ENCODE data around the gene TMEM272. TPM values are rescaled to one million over a fixed set of nuclear protein-coding genes. Genes with fewer than 3 reads are reported as not detected.
"Not testable (repeated sequence)": the region's sequence is repeated elsewhere in the genome, so short reads cannot be mapped to it uniquely, and the experiment has no call there.

TMEM272 gene
- total RNA-seq, 1 donor = not detected

DNA sequence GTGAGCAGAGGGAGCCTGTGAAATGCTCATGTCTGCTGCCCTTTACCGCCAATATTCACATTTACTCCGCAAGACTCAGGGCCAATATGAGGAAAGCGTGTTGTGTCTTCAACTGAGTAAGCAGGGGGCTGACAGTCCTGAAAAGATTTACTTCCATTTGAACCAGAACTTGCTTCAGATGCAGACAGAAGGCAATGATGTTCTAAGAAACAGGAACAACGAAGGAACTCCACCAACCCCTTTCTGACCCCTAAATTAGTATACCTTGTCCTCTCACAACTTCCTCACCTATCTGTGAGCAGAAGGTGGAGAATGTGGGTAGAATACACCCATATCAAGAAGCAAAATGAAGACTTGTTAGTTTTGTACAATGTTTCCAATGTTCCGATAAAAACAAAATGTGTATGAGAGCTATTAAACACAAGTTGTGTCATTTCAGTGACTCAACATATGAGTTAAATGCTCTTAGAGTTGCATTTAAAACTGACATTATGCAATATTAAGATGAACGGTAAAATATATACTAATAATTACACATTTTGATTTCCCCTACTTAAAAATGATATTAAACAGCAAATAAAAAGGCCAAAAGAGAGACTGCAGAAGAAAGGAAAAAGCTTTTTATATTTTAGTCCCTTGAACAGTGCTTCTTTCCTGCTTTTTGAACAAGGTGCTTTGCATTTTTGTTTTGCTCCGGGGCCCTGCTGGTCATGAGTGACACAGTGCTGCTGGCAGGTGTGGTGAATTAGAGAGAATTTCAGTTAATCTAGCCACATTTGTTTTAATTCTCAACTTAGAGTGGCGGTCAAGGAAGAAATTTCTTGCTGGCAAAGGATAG, 16.0 kb downstream of the TMEM272 start:
- H3K4me3 ChIP-seq (ENCODE audit: low read depth, low read length) = no peak overlapping the region
- DNase-seq (ENCODE audit: low read depth) = no peak
- TF ChIP-seq, protein P1, sequence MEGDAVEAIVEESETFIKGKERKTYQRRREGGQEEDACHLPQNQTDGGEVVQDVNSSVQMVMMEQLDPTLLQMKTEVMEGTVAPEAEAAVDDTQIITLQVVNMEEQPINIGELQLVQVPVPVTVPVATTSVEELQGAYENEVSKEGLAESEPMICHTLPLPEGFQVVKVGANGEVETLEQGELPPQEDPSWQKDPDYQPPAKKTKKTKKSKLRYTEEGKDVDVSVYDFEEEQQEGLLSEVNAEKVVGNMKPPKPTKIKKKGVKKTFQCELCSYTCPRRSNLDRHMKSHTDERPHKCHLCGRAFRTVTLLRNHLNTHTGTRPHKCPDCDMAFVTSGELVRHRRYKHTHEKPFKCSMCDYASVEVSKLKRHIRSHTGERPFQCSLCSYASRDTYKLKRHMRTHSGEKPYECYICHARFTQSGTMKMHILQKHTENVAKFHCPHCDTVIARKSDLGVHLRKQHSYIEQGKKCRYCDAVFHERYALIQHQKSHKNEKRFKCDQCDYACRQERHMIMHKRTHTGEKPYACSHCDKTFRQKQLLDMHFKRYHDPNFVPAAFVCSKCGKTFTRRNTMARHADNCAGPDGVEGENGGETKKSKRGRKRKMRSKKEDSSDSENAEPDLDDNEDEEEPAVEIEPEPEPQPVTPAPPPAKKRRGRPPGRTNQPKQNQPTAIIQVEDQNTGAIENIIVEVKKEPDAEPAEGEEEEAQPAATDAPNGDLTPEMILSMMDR (IDR thresholded peaks at IDR 0.05; ENCODE audit: insufficient read depth, low read depth, low read length) = no peak

DNA sequence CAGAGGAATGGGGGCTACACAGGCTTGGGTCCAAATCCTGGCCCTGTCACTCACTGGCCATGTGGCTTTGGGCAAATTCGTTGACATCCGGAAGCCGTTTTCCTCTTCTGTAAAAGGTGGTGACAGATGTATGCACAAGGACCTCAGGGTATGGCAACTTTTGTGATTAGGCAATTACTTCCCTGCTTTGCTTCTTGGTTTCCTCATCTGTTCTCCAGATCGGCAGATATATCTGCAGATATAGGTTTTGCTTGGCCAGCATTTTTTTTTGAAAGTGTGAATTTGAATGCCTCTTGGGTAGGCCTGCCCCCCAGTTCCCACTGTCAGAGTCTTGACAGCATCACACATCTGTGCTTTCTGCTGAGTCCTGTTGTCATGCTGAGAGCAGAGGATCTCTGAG, 17.7 kb downstream of the TMEM272 start:
- no peak for DNase-seq (ENCODE audit: low read depth)
- TF ChIP-seq, protein P1 (IDR thresholded peaks at IDR 0.05; ENCODE audit: insufficient read depth, low read depth, low read length) = no peak
- H3K4me3 ChIP-seq (ENCODE audit: low read depth, low read length) = no peak overlapping the region

DNA sequence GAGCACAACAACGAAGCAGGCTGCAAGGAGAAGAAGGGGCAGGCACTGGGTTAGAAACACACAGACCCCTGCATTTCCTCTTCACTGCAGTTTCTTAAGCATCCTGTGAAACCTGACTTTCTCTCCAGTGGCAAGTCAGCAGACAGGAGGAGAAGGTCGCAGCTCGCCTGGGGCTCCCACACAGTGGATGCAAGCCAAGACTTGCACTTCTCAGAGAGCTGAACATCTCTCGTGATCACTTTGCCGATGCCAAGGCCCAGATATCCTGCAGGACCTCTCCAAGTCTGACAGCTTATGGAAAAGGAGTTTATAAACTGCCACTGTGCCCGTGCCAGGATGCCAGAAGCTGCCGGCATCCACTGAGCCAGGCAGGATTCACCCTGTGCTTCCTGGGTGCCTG, 18.4 kb downstream of the TMEM272 start:
- peak; percentile 22 for DNase-seq (ENCODE audit: low read depth)
- TF ChIP-seq, protein P1 (IDR thresholded peaks at IDR 0.05; ENCODE audit: insufficient read depth, low read depth, low read length) = no peak
- H3K4me3 ChIP-seq (ENCODE audit: low read depth, low read length) = no peak overlapping the region

DNA sequence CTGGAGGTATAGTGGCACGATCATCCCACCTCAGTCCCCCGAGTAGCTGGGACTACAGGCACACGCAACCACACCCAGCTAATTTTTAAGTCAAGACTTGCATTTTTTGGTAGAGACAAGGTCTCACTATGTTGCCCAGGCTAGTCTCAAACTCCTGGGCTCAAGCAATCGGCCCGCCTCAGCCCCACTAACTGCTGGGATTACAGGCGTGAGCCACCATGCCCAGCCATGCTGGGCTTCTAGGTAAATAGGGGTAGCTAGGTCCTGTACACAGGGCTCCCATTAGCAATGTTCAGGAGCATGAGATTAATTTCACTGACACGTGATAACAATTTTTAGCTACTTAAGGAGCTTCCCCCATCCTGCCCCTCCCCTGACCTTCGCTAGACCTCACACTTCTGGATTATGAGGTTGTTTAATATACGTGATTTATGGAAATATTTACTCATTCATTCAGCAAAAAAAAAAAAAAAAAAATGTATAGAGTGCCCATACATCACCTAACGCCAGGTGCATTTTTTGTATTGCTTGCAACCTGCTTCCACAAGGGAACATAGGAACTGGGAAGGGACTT, 19.2 kb downstream of the TMEM272 start:
- DNase-seq (ENCODE audit: low read depth) = no peak
- no peak overlapping the region for H3K4me3 ChIP-seq (ENCODE audit: low read depth, low read length)
- TF ChIP-seq, protein P1 (IDR thresholded peaks at IDR 0.05; ENCODE audit: insufficient read depth, low read depth, low read length) = no peak

DNA sequence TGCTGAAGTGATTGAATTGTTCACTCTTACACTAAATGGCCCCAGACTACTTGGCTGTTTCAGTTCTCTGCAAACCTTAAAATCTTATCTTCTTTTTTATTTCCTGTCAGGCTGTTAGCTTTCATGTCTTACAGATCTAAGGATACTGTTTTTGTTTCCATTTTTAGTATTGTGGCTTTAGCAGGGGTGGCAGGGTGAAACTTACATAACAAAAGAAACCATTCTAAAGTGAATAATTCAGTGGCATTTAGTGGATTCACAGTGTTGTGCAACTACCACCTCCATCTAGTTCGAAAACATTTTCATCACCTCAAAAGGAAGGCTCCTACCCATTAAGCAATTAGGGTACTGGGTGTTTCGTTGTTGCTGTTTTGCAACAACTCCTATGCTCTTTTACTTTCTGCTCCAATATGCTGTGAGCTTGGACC, 19.8 kb downstream of the TMEM272 start:
- DNase-seq (ENCODE audit: low read depth) = peak; percentile 57
- TF ChIP-seq, protein P1 (IDR thresholded peaks at IDR 0.05; ENCODE audit: insufficient read depth, low read depth, low read length) = no peak
- H3K4me3 ChIP-seq (ENCODE audit: low read depth, low read length) = no peak overlapping the region

DNA sequence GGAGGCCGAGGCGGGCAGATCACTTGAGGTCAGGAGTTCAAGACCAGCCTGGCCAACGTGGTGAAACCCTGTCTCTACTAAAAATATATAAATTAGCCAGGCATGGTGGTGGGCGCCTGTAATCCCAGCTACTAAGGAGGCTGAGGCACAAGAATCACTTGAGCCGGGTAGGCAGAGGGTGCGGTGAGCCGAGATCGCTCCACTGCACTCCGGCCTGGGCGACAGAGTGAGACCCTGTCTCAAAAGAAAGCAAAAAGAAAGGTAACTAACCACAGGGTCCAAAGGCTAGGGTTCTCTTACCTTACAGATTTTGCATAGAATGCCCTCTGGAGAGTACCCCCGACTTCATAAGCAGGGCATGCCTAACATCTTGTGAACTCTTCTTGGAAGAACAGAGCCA, 20.3 kb downstream of the TMEM272 start:
- not testable (repeated sequence) for DNase-seq (ENCODE audit: low read depth); H3K4me3 ChIP-seq (ENCODE audit: low read depth, low read length)

DNA sequence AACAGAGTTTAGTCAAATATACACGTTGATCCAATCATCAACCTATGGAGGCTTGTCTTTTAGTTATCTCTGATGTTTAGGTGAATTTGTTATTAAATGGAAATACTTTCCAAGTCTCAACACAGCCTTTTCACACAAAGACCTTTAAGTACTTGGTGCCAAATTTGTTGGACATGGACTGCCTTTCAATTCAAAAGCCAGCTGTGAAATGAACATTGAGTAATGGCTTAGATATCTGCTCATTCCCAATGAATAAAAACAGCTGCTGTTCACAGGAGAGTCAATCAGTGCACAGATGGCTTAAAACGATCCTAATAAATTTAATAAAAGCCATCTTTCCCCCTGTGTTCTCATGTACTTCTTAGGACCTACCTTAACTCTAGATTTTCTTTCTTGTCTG, 21.1 kb downstream of the TMEM272 start:
- no peak overlapping the region for H3K4me3 ChIP-seq (ENCODE audit: low read depth, low read length)
- TF ChIP-seq, protein P1 (IDR thresholded peaks at IDR 0.05; ENCODE audit: insufficient read depth, low read depth, low read length) = no peak
- DNase-seq (ENCODE audit: low read depth) = no peak
